Measurements from ENCODE around the gene DYNLT2B.
"Not testable (repeated sequence)": the region's sequence is repeated elsewhere in the genome, so short reads cannot be mapped to it uniquely, and the experiment has no call there.

Gene DYNLT2B

DNA sequence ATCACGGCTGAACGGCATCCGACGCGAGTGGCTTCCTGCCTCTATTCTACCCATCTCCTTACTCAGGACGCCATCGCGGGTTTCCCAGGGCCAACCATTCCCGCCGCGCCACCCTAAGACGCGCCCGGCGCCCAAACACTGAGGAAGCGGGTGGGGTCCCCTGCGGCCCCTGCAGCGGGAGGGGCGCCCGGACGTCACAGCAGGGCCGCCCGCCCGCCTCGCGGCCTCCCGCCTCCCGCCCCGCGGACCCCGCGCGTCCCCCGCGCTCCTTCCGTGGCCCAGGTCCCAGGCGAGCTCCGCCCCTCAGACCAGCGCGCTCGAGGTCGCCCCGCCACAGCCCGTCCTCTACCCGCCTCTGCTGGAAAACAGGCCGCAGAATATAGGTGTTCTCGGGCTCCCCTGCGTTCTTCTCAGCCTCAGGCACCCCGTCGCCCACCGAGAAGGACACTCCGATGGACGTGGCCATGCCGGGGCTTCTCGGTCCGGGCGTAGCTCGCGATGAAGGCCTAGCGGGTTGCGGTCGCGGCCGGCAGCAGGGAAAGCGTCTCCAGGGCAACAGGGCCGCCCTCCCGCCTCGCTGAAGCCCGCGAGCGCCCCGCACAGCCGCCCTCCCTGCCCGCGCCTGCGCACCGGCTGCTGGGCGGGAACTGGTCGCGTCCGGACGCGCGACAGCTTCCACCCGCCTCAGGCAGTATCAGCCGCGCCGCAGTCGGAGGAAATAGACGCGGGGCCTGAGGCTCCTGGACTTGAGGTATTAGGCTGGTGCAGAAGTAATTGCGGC, at the start of gene DYNLT2B:
TSS of gene DYNLT2B (minus strand) at position 554 of the 781 bp plus-strand sequence. CDS start at position 466, 88 bp downstream.
- peak; percentile 93 for DNase-seq (ENCODE audit: low read depth)

DNA sequence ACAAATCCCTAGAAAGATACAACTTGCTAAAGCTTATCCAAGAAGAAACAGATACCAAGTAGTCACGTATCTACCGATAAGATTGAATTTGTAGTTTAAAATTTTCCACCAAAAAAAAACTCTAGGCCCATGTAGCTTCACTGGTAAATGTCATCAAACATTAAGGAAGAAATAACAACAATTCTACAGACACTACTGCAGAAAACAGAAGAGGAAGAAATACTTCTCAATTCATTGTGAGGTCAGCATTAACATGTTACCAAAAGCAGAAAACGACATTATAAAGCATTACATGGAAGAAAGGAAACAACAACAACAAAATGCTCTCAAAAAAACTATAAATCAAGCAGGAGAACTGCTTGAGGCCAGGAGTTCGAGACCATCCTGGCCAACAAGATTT, 47.7 kb upstream of the DYNLT2B start:
- DNase-seq (ENCODE audit: low read depth): no peak

GRCh38 chr3:196360586-196360985, 42.5 kb upstream of the DYNLT2B start:
- no peak for DNase-seq (ENCODE audit: low read depth)

- DNase-seq (ENCODE audit: low read depth): not testable (repeated sequence)
Measured at GRCh38 chr3:196358540-196358939, 40.5 kb upstream of the DYNLT2B start.

DNA sequence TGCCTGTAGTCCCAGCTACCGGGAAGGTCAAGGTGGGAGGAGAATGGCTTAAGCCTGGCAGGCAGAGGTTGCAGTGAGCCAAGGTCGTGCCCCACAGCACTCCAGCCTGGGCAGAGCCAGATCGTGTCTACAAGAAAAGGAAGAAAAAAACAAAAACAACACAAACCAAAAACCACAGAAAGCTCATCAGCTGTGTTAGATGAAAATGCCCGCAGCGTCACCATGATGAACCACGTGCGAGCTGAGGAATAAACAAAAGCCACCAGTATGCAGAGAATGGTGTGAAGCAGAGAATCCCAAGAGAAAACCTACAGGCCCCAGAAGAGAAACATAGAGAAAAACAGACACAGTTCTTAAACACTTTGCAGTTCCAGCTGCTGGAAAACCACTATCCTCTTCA, 39.9 kb upstream of the DYNLT2B start:
- no peak for DNase-seq (ENCODE audit: low read depth)

DNA sequence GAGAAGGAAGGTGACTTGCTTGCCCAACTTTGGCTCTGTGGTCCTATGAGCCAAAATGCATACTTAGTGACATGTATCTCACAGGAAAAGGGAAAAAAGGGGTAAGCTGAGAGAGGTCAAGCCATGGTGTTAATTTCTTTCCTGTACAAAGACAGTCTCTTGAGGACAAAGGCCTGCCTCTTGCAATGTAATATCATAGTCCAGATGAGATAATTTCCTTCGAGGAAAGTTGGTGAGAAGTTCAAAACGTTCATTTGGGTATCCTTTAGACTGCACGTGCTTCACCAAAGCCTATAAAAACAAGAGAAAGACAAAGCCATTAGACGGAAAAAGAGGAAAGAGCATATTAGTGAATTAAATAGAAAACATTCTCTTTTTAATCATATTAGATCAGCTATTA, 38.5 kb upstream of the DYNLT2B start:
- DNase-seq (ENCODE audit: low read depth): no peak

GRCh38 chr3:196355668-196356067, 37.6 kb upstream of the DYNLT2B start:
- DNase-seq (ENCODE audit: low read depth): no peak

GRCh38 chr3:196354132-196354531, 36.1 kb upstream of the DYNLT2B start:
- DNase-seq (ENCODE audit: low read depth): no peak

DNA sequence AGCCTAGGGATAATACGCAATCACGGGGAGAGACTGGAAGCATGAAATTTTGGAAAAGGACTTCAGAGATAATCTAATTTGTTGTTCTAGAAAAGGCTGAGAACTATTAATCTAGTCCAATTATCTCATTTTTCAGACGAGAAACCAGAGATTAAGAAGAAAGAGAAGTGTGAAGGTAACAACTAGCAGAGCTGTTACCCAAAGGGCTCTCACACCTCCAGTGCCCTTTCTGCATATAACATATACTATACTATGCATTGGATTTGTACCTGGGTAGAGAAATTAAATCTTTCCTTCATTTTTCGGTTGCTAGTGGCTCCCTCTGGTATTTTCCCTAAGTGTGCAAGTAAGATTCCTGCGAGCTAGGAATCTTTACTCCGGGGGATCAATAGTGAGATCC, 33.5 kb upstream of the DYNLT2B start:
- no peak for DNase-seq (ENCODE audit: low read depth)

DNA sequence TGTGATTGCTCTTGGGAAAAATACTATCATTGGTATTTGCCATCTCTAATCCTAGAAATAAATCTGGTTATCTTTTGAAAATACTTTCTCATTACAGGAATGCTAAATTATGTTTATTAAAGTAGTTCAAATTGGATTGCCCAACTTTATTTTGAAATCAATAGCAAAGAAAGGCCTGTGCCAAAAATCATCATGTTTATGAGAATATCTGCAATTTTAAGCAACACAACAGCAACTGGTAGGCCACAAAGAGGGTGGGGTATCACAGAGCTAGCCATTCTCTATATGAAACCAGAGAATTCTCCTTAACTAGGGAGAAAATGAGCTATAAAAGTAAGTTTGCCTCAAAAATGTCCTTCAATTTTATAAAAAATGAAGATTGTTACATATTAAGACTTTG, 32.0 kb upstream of the DYNLT2B start:
- DNase-seq (ENCODE audit: low read depth): no peak

DNA sequence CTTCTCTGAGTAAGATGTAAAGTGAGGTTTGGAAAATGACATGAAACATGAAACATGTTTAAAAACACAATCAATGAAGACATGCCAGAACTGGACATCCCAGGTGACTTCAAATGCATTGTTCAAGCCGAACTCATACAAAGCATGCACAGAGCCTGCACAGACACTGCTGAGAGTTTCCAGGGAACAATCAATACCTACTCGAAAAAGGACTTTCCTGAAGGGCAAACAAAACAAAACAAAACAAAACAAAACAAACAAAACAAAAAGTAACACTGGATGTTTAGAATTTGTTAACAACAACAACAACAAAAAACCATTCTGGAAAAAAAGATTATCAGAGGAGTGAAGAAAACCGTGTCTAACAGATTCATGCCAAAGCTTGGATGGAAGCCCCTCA, 30.7 kb upstream of the DYNLT2B start:
- DNase-seq (ENCODE audit: low read depth): no peak

DNA sequence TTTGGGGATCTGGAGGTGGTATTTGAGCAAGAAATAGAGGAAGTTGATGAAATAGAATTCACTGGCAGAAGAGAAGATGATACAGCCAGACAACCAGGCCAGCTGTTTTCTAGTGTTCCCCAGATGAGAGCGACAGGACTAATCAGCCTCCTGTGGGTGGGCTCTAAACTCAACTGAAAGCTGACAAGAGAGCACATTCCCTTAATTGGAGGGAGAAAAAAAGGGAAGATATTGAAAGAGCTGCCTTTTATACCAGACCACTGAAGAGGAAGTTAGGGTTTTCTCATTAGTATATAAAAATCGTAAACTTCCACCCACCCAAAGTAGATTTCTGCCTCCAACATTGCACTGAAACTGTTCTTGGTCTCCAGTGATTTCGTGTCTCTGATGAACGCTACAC, 26.6 kb upstream of the DYNLT2B start:
- no peak for DNase-seq (ENCODE audit: low read depth)

DNA sequence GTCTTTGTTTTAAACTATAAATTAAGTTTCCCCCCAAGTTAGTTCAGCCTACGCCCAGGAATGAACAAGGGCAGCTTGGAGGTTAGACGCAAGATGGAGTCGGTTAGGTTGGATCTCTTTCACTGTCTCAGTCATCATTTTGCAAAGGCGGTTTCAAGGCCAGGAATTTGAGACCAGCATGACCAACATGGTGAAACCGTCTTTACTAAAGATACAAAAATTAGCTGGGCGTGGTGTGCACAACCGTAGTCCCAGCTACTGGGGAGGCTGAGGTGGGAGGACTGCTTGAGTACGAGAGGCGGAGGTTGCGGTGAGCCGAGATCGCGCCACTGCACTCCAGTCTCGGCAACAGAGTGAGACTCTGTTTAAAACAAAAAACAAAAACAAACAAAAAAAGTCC, 25.9 kb upstream of the DYNLT2B start:
- not testable (repeated sequence) for DNase-seq (ENCODE audit: low read depth)

DNA sequence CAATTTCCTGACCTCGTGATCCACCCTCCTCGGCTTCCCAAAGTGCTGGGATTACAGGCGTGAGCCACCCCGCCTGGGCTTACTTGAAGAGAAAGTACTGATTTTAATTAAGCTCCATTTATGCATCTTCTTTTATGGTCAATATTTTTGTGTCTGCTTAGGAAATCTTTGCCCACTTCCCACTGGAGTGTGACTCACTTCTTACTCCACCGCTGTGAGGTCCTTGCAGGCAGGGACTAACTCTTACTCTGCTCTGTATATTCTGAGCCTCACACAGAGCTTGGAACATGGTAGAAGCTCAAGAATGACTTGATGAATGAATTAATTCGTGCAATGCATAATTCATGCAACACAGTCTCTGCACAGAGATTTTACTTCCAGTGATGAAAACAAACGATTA, 23.1 kb upstream of the DYNLT2B start:
- peak; percentile 89 for DNase-seq (ENCODE audit: low read depth)

GRCh38 chr3:196340466-196340865, 22.4 kb upstream of the DYNLT2B start:
- peak; percentile 48 for DNase-seq (ENCODE audit: low read depth)

GRCh38 chr3:196339493-196340254, 21.6 kb upstream of the DYNLT2B start:
- peak; percentile 94 for DNase-seq (ENCODE audit: low read depth)

- DNase-seq (ENCODE audit: low read depth): peak; percentile 23
Measured at GRCh38 chr3:196339044-196339443, 21.0 kb upstream of the DYNLT2B start.

DNA sequence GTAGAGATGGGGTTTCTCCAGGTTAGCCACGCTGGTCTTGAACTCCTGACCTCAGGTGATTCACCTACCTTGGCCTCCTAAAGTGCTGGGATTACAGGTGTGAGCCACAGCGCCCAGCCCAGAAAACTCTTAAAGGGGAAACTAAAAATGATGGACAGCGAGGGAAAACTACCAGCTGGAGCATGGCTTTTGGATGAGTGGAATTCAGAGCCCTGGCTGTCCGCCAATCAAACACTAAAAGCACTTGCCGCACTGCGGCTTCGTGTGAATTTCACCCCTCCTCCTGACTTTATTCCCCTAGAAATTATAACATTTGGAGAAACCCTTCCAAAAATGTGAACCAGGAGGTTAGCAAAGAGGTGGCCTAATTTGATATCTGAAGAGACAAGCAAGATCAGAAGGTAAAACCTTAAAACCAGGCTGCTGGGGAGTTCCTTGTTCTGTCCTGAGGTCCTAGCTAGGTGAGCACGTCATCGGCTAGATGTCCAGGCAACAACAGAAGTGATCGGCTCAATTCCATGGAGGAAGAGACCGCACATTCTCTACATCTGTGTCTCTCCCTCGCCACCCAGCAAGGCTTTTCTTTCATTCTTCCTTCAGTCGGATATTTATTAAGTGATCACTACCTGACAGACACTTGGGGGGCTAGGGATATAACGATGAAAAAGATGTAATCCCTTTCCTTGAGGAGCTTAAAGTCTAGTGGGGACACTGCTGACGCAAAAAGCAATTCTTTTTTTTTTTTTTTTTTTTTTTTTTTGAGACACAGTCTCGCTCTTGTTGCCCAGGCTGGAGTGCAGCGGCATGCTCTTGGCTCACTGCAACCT, 18.5 kb upstream of the DYNLT2B start:
- no peak for DNase-seq (ENCODE audit: low read depth)

DNA sequence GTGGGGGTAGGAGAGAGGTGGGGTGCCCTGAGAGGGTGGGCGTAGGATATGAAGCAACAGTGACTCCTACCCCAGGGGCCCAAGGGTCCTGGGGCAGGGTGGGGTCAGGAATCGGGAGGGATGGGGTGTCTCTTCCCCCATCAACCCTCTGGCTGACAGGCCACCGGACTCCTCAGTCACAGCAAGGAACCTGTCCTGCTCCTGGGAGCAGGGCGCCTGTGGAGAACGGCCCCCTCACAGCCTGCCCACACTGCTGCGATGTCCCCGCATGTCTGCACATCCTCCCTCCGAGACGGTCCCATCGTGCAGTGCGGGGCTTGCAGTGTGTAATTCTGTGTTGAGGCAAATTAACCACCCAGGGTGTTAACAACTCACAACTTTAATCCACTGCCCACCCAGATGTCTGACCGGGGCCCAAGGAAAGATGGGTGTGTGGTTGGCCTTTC, 17.5 kb upstream of the DYNLT2B start:
- DNase-seq (ENCODE audit: low read depth): no peak

DNA sequence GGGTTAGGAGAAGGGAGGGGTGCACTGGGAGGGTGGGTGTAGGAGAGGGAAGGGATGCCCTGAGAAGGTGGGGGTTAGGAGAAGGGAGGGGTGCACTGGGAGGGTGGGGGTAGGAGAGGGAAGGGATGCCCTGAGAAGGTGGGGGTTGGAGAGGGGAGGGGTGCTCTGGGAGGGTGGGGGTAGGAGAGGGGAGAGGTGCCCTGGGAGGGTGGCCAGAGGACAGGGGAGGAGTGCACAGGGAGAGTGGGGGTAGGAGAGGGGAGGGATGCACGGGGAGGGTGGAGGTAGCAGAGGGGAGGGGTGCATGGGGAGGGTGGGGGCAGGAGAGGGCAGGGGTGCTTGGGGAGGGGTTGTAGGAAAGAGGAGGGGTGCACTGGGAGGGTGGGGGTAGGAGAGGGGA, 16.9 kb upstream of the DYNLT2B start:
- no peak for DNase-seq (ENCODE audit: low read depth)

DNA sequence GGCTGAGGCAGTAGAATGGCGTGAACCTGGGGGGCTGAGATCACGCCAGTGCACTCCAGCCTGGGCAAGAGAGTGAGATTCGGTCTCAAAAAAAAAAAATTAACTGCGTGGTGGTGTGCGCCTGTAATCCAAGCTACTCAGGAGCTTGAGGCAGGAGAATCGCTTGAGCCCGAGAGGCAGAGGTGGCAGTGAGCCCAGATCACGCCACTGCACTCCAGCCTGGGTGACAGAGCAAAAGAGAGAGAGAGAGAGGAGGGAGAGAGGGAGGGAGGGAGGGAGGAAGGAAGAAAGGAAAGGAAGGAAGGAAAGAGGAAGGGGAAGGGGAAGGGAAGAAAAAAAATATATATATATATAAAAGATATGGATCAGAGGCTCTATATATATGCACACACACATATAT, 14.1 kb upstream of the DYNLT2B start:
- DNase-seq (ENCODE audit: low read depth): no peak

- no peak for DNase-seq (ENCODE audit: low read depth)
Measured at GRCh38 chr3:196327405-196327804, 9.4 kb upstream of the DYNLT2B start.

DNA sequence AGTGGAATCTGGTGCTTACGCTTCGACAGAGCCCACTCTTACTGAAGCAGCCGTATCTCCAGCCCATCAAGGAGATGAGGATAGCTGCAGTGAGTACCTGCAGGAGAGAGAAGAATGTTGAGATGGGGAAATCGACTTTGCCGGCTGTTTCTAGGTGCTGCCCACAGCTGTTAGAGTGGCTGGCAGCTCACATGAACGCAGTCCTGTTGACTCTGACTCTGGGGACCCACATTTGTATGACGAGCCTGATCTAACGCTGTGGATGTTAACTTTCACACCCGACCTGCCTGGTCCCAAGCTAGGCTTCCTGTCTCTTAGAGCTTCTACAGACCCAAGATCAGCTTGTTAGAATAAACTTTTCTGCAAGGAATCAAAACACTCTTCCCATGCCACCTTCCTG, 8.9 kb upstream of the DYNLT2B start:
- DNase-seq (ENCODE audit: low read depth): no peak
